ENCODE data around the gene FOXA2.

Gene FOXA2

DNA sequence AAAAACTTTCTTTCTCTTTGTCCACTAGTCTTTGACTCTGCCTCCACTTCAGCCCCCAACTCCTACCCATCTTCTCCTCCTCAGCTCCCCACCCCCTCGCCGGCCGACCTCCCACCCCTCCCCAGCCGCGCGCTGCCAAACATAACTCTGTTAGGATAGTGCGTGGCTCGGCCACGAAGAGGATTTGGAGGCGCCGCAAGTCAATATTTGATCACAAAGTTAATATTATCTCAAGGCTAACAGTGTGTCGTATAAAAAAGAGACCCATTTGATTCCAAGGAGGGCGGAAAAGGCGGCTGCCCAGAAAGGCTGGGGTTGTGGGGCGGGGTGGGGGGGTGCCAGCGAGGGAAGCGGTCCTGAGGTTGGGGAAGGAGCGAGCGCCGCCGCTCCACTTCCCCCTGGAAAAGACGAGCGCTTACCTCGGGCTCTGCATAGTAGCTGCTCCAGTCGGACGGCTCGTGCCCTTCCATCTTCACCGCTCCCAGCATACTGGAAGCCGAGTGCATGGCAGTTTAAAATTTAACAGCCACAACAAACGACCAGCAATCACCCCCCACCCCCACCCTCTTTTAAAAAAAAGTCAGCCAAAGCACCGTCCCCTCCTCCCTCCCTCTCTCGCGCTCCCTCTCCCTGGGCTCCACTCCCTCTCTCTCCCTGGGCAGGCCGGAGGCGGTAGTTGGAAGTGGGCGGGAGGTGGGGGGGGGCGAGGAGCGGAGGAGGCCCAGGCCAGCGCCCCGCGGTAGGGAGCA lies 425 bp downstream of the FOXA2 start:
- DNase-seq, result no peak

DNA sequence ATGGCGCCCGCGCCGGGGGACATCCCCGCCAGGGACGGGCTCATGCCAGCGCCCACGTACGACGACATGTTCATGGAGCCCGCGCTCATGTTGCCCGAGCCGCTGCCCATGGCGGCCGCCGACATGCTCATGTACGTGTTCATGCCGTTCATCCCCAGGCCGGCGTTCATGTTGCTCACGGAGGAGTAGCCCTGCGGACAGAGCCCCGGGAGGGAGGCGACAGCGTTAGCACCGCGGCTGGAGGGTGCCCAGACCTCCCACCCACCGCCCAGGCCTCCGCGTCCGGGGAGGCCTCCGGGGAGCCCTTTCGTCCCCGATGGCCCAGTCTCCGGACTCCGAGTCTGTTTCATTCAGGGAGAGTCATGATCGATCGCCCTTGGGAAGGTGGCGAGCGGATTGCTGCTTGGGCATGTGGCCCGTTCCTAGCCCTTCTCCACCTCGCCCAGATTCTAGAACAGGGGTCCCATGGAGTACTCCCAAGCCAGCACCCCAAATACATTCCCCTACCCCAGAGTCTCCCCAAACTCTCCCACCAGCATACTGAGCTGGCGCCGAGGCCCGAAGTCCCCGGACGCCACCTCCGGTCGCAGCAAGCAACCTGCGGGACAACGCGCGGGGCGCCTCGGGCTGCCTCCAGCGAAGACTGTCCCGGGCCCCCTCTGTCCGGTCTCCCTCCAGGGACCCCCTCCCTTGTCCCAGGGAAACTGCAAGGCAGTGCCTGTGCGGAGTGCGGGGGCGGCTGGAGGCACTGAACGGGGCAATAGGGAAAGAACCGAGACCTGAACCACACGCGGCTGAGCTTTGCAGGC lies 1.2 kb downstream of the FOXA2 start:
- DNase-seq, result no peak

DNA sequence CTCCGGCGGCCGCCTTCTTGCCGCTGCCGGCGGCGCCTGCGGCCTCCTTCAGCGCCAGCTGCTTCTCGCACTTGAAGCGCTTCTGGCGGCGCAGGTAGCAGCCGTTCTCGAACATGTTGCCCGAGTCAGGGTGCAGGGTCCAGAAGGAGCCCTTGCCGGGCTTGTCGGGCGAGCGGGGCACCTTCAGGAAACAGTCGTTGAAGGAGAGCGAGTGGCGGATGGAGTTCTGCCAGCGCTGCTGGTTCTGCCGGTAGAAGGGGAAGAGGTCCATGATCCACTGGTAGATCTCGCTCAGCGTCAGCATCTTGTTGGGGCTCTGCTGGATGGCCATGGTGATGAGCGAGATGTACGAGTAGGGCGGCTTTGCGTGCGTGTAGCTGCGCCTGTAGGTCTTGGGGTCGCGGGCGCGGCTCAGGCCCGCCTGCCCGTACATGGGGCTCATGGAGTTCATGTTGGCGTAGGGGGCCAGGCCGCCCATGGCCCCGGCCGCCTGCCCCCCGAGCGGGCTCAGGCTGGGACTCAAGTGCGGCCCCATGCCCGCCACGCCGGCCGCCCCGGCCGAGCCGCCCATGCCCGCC lies 1.9 kb downstream of the FOXA2 start:
- no peak for DNase-seq

DNA sequence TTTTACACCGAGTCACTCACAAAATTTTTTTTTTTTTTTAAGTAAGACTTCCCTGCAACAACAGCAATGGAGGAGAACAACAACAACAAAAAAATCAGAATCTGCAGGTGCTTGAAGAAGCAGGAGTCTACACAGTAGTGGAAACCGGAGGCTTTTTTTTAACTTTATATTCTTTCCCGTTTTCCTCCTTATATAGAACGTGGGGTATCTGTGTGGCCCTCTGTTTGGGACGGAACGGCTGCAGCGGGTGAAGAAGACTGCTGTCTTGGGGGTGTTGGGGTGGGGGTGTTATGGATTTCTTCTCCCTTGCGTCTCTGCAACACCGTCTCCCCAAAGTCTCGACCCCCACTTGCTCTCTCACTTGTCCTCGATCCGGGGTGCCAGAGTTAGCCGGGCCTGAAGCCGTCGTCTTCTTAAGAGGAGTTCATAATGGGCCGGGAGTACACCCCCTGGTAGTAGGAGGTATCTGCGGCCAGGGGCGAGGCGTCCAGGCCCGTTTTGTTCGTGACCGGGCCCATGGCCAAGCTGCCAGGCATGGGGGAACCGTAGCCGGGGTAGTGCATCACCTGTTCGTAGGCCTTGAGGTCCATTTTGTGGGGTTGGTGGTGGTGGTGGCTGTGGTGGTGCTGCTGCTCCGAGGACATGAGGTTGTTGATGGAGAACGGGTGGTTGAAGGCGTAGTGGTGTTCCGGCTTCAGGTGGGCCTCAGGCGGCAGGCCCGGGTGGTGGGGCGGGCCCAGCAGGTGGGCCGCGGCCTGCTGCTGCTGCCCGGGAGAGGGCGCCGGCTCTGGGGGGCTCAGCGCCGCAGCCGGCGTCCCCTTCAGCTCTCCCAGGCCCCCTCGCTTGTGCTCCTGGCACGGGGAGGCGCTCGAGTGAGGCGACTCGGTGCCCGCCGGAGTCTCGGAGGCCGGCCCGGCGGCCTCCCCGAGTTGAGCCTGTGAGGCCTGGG lies 2.7 kb downstream of the FOXA2 start:
- DNase-seq, result no peak

DNA sequence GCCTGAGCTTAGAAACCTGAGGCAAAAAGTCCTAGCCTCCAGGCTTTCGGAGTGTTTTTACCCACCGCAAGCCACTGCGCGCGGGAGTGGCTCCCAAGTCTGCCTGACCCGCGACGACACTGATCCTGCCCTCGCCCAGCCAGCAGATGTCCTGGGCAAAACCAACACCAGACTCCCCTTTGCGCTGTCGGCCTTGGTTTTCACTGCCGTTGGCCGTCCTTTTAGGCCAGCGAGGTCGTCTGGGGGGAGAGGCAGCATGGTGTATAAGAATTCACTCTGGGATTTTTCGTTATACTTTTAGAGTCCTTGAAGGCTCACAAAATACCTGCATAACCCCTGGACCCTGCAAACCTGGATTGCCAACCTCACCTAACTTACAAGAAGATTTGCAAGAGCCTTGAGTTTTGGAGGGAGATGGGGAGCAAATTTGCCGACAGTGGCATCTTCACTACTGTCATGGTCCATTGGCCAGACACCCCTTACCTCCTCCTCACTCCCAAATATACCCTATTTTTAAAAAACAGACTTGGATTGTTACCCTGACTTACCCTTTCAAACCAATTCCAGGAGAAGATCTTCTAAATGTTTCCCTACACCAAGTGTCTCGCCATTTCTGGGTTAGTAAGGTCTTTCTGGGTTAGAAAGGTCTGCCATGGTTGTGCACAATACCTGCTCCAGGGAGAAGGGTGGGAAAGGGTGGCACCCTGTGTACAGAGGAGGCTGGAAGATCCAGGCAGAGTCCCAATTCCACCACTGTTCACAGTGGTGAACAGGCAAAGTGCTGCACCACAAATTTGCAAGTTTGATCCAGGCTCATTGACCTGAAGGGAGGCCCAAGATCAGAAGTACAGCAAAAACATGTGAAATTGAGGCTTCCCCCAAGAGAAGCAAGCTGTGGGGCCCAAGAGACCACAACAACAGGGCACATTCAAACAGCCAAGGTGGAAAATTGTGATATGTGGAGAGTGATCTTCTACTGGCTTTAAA lies 4.4 kb downstream of the FOXA2 start:
- no peak for DNase-seq

DNA sequence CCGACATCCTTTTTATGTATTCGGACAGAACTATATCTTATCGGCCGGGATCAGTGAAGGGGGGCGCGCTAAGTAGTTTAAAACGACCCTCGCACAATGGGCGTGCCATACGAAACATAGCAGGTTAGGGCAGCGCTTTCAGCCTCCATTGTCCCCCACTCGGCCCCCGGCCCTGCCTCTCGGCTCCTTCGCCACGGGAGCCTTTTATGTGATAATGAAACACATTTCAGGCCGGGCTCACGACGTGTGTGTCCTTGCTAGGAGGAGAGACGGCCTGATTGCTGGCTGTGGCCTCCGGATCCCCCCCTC lies 5.3 kb downstream of the FOXA2 start:
- no peak for DNase-seq

DNA sequence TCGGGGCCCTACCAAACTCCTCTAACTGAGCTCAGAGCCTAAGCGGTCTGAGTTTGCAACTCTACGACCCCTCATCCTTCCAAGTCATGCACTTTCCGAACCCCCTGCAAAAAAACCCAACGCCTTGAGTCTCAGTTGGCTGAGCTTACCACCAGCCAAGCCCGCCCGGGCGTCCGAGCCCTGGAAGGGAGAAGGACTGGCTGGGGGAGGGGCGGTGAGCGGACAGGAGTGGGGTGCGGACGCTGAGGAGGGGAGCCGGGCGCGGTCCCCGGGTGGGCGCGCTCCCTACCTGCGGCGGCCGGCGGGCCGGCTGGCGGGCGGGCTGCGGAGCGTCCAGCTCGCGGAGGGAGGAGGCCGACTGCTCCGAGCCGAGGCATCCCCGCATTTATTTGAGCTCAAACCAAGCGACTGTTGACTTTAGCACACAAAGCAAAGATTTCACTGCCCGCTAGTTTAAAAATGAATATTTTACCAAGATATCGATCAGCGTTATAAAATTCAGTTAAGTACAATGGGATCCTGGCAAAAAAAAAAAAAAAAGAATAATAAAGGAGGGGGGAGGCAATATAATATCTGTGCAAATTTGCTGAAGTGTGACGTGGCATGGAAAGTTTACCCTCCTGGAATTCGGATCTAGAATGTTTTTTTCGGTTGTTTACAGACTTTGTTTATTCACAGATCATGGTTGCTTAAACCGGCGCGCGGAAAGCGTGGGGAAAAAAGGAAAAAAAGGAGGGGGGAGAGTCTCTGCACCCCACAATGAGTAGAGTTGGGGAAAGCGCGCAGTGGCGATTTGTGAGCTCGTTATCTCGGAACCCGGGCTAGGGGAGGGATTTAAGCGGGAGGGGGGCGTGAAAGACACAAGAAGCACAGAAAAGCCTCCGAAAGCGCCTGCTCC lies 5.9 kb downstream of the FOXA2 start:
- no peak for DNase-seq

DNA sequence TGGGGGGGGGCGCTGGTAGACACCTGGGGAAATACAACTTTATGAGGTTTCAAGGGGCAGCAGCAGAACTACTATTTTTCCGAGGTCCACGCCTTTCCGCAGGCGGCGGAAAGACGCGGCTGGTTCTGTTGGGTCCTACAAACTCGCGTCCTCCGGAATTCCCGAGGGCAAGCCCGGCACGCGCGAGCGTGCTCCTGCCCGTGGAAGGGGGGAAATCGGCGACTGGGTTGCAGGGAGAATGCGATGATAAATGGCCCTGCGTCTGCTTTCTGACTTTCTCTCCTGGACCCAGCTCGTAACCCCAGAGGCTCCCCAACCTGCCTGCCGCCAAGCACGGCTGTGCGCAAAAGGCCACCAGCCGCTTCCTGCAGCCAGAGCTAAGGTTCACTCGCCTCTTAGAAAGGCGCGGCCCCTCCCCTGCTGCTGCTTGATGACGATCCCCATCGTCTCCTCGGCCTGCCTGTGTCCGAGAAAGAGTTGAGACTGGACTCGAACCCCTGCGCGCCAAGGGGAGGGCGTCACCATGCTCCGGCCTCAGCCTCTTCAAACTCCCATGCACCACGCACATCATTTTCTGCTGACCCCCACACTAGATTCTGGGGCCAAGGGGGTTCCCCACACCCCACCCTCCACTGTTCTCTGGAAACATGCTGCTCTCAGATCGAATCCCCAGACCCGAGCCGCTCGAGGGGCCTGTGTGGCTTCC lies 6.7 kb downstream of the FOXA2 start:
- no peak for DNase-seq

DNA sequence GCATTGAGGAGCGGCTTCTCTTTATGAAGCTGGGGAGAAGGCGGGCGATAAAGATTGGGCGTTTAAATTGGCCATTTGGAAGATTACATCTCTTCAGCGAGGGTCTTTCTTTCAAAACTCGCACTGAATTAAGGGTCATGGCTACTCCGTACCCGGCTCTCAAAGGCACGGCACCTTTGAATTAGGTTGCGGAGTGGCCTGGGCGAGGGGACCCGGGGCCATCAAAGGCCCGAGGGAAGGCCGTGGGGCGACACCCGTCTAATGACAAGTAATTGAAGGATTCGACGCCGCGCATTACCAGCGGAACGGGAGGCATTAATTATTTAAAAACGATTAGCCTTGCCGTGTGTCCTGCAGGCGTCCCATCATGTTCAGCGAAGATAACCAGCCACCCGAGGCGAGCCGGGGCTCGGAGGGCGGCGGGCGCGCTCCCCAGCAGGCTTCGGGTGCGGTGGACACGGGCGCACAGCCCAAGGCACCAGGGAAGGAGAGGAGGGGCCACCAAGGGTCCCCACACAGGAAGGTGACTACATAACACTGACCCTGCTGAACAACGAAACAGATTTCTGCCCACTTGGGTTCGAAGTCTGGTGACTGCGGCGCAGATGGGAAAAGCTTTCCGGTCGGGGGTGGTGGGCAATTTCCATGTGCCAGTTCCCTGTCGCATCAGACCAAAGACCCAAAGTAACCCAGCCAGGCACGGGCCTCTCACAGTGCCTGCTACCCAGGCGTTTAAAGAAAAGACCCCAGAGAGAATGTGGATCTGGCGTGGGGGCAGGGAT lies 7.4 kb downstream of the FOXA2 start:
- no peak for DNase-seq

DNA sequence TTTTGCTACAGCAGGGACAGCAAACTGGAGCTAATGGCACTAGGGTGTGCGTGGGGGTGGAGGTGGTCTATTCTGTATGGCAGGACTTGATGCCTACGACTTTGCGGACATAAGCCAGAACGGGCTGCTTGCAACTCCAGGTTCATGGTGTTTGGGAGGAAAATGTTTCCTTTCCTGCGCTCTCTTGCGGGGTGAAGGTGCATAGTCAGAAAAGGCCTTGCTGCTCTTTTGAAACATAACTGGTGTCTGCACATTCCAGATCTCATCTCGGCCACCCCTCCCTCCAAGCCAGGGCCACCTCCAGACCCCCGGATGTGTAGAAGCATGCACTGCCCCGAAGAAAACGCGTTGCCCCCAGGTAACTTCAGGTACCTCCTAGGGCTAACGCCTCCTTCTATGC lies 8.1 kb downstream of the FOXA2 start:
- DNase-seq, result no peak

DNA sequence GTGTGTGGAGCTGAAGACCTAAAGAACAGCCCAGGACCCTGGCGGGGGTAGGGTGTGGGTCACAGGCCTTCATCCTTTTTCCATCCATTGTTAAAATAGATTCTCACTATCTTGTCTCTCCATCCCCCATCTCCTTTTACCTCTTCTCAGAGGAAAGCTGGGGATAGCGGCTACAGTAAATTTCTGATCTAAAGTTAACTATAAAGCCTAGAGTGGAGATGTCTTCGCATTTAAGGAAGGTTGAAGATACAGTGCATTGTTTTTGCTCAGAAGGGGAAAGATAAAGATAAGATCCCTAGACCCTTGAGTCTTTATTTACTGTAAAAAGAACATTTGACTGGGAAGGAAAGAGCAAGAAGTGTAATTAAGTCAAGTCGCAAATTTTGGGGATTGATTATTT lies 8.6 kb downstream of the FOXA2 start:
- DNase-seq, result no peak

DNA sequence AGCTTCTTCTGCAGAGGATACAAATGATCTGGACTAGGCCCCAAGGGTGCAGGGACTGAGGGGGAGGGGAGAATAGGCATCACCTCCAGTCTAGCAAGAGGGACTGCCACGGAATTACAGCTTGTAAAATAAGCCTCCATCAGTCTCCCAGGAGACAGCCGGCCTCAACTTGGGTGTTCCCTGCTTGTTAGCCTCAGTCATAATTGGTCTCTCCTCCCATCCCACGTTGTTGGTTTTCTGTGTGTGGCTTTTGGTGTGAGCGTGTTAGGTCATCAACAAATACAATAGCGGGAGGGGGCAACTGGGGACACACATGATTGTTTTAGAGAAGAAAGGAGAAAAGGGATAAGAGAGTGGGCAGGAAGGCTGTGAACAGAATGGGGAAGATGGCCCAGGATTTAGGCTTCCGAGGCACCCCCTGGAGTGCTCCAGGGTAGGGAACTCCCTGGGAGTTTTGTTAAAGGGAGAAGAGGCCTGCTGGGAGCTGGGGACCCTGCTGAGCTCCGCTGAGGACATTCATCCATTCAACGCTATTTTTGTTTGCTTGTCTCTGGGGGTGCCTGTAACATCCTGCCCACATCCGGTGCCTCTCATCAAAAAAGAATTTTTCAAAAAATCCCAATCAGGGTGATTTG lies 9.2 kb downstream of the FOXA2 start:
- no peak for DNase-seq

DNA sequence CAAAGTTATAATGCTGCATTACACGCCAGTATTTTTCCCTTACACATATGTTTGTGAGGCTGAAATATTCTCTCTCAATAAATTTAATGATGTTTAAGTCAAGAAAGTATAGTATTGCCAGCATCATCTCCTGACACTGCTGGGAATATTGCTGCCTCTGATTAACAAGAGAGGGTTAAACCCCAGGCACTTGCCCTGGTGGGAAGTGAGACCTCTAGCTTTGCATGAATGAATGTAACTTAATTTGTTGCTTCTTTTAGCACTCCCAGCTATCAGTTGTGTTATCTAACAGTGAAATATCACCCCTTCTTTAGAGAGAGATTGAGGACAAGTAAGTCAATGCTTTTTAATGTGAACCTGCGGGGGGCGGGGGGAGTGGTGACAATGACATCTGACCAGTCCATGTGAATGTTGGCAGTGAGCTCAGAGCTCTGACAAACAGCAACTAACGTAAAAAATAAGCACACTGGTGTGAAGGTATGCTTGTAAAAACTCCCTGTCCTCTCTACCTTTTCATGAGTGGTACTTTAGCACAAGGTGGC lies 9.8 kb downstream of the FOXA2 start:
- DNase-seq, result no peak

DNA sequence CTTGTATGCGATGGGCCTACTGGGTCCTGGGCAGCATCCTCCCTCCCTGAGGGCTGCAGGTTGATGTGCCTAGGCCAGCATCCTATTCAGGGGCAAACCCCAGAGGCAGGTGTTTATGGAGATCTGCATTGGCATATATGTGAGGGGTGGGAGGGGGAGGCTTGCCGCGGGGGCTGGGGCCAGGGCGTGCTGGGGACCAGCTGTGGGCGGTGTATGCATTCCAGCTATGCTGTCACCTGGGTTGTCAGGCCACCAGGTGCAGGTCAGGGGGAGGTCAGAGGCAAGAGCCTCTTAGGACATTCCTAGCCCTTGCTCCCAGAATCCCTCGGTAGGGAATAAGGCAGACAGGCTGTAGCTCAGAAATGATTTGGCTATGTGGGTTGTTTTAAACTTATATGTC lies 11.9 kb downstream of the FOXA2 start:
- DNase-seq, result no peak

DNA sequence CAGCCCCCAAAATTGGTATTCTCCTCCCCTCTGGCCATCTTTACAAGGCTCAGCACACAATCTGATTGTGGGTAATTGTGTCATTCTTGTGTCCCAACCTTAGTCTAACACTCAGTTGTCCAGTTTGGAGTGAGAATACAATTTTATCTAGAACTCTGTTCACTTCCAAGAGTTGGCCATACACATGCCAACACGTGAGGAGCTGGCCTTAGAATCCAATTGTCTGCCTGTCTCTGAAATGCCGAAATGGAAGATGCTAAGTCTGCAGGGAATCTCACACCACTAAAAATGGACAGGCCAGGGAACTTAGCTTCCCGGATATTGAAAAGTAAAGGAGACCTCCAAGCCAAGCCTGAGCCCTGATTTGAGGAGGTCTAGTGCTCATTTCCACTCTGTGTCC lies 12.3 kb downstream of the FOXA2 start:
- no peak for DNase-seq

DNA sequence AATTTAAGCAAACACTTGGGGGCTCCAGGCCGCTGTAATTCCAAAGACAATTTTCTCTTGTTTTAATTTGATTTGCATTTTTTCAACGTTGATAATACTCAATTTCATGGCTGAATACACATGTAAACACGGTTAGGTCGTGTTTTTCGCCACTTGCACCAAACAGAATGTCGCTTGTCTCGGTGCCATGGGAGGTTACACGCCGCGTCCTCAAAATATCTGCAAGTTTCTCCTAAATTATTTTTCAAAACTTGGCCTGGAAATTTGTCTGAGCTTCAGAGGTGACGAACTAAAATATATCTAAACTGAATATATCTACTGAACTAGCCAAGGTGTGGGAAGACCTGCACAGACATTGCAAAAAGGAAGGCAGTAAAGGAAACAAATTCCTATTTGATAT lies 15.0 kb downstream of the FOXA2 start:
- no peak for DNase-seq

DNA sequence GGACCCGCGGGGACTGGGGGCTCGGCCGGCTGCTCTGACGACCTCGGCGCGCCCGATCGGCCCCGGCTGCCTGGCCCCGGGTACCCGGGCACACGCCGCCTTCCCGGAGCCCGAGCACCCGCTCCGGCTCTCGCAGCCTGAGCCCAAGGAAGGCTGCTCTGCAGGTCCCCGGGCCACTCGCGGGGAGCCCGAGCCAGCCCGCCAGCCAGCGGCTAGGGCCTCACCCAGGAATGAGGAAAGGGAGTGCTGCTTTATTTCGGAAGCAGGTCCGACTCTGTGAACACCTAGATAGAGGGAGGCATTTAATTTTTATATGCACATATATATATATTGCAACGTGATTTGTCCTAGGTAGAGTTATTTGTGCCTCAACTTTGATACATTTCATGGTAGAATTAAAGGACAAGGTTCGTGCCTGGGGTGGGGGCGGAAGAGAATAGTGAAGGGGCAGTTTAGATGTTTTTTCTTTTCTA lies 15.5 kb downstream of the FOXA2 start:
- no peak for DNase-seq
